ENCODE data around the gene NTMT1. TPM values are rescaled to one million over a fixed set of nuclear protein-coding genes. Genes with fewer than 3 reads are reported as not detected.

NTMT1 gene
- total and polyA plus RNA-seq, 9 of the 15 experiments (the other 6 are each of a cell fraction or from before 2014, with no cell fraction given), result 42.1 to 116 (median 74.7) TPM

GRCh38 chr9:129595903-129596540, 29.9 kb upstream of the NTMT1 start (continued):
- TF ChIP-seq ZBTB40 (IDR thresholded peaks at IDR 0.05) (peak; percentile 57), ZBTB40 (CRISPR knock-in tag; IDR thresholded peaks at IDR 0.05) (no peak), SNAPC5 (CRISPR knock-in tag; IDR thresholded peaks at IDR 0.05) (no peak), ZNF57 (CRISPR knock-in tag; IDR thresholded peaks at IDR 0.05) (no peak), SREBF1 (IDR thresholded peaks at IDR 0.05; ENCODE audit: borderline replicate concordance, low read depth, low read length) (no peak), GTF2F1 (IDR thresholded peaks at IDR 0.05; ENCODE audit: low read depth, low read length) (no peak), NCOA6 (IDR thresholded peaks at IDR 0.05) (no peak), CREB1 (IDR thresholded peaks at IDR 0.05) (0 out of 2 replicates have a peak, but pooled peaks have one; percentile 29), CREB1 (CRISPR knock-in tag; IDR thresholded peaks at IDR 0.05) (no peak), FOXA3 (CRISPR knock-in tag; conservative IDR thresholded peaks at IDR 0.05 in 1 of 2, IDR thresholded peaks at IDR 0.05 in 1 of 2) (no peak)

Data from K562 (cell line).